ENCODE results near the gene CEMIP.

CEMIP gene

GRCh38 chr15:80778964-80779657, at the start of gene CEMIP:
CEMIP (plus strand) TSS chr15:80779370; CDS start chr15:80873880, 94,510 bp downstream.
- DNase-seq, result peak; percentile 68

GRCh38 chr15:80730387-80730786, 48.8 kb upstream of the CEMIP start:
- no peak for DNase-seq

- no peak for DNase-seq
Measured at GRCh38 chr15:80730926-80731325, 48.2 kb upstream of the CEMIP start.

- no peak for DNase-seq
Measured at GRCh38 chr15:80732167-80732566, 47.0 kb upstream of the CEMIP start.

- no peak for DNase-seq
Measured at GRCh38 chr15:80732818-80733217, 46.4 kb upstream of the CEMIP start.

- no peak for DNase-seq
Measured at GRCh38 chr15:80733460-80733859, 45.7 kb upstream of the CEMIP start.

GRCh38 chr15:80735344-80735743, 43.8 kb upstream of the CEMIP start:
- no peak for DNase-seq

GRCh38 chr15:80736560-80736959, 42.6 kb upstream of the CEMIP start:
- DNase-seq, result peak; percentile 2

- no peak for DNase-seq
Measured at GRCh38 chr15:80739919-80740318, 39.3 kb upstream of the CEMIP start.

- no peak for DNase-seq
Measured at GRCh38 chr15:80742081-80742480, 37.1 kb upstream of the CEMIP start.

GRCh38 chr15:80743189-80743833, 35.9 kb upstream of the CEMIP start:
- DNase-seq, result no peak

- no peak for DNase-seq
Measured at GRCh38 chr15:80744415-80744814, 34.8 kb upstream of the CEMIP start.

GRCh38 chr15:80744826-80745225, 34.3 kb upstream of the CEMIP start:
- DNase-seq, result no peak

- DNase-seq, result no peak
Measured at GRCh38 chr15:80745888-80746287, 33.3 kb upstream of the CEMIP start.

- no peak for DNase-seq
Measured at GRCh38 chr15:80747317-80748053, 31.7 kb upstream of the CEMIP start.

- no peak for DNase-seq
Measured at GRCh38 chr15:80749589-80749988, 29.6 kb upstream of the CEMIP start.

GRCh38 chr15:80750575-80750974, 28.6 kb upstream of the CEMIP start:
- no peak for DNase-seq

GRCh38 chr15:80752204-80752603, 27.0 kb upstream of the CEMIP start:
- DNase-seq, result no peak

- no peak for DNase-seq
Measured at GRCh38 chr15:80753161-80753560, 26.0 kb upstream of the CEMIP start.

- DNase-seq, result no peak
Measured at GRCh38 chr15:80754014-80754413, 25.2 kb upstream of the CEMIP start.

- DNase-seq, result no peak
Measured at GRCh38 chr15:80755885-80756284, 23.3 kb upstream of the CEMIP start.

GRCh38 chr15:80758130-80758745, 20.9 kb upstream of the CEMIP start:
- DNase-seq, result no peak

- DNase-seq, result no peak
Measured at GRCh38 chr15:80760960-80761359, 18.2 kb upstream of the CEMIP start.

GRCh38 chr15:80761754-80762153, 17.4 kb upstream of the CEMIP start:
- no peak for DNase-seq

All from COR-L47 (cell line).